ACHN (cell line): ENCODE results near the gene MSRB1.
A peak's percentile ranks its signal among the peaks of the same experiment; 100 is the strongest.

Source experiments
- DNase-seq: peaks from one replicate; pipeline ENCODE4 v3.0.0-alpha.2; 2015
- in situ Hi-C: cut with HindIII; loops from 2 replicates; pipeline ENCODE4 v1.10.0; 2017; ENCODE audit warnings: low sequenced_read_pairs, low pct_ligation_motif_present, low pct_unique_long_range_greater_than_20kb

MSRB1 gene, protein sequence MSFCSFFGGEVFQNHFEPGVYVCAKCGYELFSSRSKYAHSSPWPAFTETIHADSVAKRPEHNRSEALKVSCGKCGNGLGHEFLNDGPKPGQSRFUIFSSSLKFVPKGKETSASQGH

DNA sequence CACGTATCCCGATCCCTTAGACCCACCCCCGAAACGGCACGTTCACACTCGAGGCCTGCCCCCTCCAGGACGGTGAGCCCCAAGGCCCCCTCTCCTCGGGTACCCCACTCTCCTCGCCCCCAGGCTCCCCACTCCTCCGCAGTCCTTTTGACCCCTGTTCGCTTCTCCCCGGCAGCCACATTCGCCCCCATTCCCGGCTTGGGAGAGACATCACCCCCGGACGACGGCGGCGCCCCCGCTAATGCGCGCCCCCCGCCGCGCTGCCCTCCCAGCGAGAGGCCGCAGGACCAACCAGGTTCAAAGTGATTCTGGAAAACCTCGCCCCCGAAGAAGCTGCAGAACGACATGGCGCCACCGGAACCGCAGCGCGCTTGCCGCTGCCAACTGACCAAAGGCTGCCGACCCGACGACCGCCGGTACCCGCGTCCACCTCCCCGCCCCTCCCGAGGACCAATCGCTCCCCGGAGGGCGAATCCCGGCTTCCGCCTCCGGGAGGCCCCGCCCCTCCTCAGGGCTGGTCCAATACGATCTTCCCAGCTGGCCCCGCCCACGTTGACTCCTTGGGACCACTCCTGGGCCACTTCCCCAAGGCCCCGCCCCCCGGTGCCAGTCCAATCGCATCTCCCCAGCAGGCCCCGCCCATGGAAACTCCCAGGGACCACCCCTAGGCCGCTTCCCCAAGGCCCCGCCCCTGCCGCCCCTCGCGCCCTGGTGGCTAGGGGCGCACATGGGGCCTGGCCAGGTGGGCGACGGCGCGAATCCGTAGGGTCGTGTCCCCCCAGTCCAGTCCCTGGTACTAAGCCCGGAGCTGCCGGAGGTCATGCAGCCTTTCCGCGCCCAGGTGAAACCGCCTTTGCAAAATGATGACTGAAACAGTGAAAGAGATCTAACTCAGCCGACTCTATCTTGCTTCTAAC is at the start of gene MSRB1:
Gene MSRB1 (minus strand): TSS at position 390 of the 917 bp plus-strand sequence. CDS start 43 bp downstream, at position 347.
- peak; percentile 100 for DNase-seq
- in situ Hi-C loops = no loop called here

DNA sequence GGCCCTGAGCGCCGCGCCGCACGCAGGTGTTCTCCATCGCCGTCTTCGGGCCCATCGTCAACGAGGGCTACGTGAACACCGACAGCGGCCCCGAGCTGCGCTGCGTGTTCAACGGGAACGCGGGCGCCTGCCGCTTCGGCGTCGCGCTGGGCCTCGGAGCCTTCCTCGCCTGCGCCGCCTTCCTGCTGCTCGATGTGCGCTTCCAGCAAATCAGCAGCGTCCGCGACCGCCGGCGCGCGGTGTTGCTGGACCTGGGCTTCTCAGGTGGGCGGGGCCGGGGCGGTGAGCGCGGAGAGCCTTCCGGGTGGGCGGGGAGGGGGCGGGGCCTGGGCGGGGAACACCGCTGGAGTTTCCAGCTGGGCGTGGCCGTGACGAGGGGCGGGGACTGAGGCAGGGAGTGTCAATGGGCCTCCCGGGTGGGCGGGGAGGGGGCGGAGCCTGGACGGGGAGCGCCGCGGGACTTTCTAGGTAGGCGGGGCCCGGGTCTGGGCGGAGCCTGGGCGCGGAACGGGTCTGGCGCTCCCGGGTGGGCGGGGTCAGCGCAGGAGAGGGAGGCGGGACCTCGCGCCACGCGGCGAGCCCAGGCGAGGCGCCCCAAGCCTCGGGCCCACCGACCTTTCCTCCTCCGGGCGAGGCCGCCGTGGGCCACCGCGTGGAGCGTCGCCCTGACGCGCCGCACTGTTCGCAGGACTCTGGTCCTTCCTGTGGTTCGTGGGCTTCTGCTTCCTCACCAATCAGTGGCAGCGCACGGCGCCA is 49.1 kb upstream of the MSRB1 start:
- peak; percentile 50 for DNase-seq
- in situ Hi-C loops = no loop called here

DNA sequence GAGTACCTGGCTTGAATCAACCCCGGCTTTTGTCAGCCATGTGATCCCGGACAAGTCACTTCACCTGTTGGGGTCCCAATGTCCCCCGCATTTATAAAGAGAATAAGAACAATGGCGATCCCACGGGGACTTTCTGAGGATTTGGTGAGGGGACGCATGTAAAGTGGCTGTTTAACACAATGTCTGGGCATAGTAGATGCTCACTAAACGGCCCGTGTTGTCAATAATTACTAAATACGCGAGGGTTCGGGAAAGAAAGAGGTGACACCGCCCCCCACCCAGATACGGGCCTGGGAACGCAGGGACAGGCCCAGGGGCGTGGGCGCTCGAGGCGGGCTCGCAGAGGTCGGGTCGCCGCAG is 48.6 kb upstream of the MSRB1 start:
- in situ Hi-C loops = no loop called here
- no peak for DNase-seq

DNA sequence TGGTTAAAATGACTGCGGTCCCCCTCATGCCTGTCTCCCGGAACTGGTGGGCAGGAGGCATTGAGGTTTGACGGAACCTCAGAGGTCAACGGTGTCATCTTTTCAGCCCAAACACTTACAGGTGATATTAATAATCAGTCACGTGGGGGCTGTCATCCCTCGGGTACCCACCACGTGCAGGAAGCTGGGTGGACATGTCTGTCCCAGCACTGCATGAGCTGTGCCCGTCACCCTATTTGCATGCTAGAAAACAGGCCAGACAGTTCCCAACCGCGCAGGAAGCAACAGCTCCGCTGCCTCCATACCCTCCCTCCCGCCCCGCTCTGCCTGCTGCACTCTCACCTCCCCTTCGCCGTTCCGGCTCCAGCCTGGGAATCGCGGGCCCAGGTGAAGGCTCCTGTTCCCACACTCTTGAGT is 48.1 kb upstream of the MSRB1 start:
- in situ Hi-C loops = no loop called here
- DNase-seq = no peak

DNA sequence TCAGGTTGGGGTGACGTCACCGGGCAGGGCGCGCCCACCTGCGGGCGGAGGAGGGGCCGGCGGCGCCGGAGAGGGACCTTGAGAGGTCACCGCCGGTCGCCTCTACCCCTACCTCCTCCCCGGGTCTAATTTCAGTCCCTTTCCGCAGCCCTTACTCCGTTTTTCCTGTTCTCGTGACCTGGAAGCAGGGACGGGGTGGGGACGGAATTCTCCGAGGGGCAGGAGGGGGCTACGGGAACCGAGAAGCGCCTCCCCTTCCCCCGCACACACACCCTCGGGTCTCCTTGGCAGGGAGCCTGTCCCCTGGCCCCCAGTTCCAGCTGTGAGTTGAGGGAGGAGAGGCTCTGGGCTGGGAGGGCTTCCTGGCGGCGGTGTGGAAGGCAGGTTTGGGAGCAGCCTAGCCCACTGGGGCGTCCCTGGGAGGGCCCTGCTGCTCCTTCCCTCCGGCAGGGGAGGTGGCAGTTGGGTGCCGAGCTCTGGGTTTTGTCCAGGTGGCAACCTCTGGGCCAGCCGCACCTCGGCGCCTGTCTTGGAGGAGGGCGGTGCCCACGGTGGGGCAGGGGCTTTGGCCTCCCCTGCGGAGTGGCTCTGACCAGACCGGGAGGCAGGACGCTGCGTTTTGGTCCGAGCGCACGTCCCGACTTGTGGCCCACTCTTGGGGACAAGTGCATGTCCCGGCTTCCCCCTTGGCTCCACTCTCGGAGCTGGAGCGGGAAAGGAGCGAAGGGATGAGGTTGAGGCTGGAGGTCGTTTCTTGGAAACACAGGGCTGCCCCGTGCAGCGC is 47.5 kb upstream of the MSRB1 start:
- peak; percentile 20 for DNase-seq
- in situ Hi-C loops = no loop called here

DNA sequence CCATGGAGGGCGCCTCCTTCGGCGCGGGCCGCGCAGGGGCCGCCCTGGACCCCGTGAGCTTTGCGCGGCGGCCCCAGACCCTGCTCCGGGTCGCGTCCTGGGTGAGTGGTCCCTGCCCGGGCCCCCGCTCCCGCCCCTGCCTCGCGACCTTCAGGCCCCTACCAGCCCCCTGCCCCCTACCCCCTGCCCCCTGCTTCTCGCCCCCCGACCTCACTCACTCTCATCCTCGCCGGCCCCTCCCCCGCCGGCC is 47.0 kb upstream of the MSRB1 start:
- in situ Hi-C loops = no loop called here
- DNase-seq = no peak

DNA sequence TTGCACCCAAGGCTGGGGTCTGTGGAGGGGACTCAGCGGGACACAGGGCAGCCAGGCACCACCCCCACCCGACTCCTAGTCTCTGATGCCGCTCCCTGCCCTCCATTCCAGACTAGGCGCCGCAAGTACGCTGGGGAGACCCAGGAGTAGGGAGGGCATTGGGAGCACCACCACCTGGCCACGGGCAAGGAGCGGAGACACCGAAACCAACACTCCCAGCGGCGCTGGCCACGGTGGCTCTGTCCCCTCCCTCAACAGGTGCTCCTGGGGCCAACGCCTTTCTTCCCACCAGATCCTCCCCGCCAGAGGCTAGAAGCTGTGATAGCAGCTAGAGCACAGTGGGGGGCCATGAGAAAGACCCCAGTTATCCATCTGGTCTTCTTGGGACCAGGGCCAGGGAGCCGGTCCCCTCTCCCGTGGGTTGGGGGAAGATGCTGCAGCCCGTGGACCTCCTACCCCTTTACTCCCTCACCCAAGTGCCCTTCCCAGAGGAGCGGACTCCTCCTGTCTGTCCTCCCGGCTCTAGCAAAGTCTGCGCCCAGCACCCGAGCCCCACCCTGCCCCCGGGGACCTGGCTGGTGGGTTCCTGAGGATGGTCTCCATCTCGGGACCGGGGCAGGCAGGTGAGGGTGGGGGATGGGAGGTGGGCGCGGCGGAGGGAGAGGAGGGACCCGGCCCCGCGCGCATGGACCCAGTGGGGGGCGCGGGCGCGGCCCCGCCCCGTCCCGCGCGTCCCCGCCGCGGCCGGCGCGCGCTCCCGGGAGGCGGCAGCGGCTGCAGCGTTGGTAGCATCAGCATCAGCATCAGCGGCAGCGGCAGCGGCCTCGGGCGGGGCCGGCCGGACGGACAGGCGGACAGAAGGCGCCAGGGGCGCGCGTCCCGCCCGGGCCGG is 46.5 kb upstream of the MSRB1 start, which contains the start of gene SYNGR3:
Gene SYNGR3 (plus strand): TSS at position 762 of the 892 bp plus-strand sequence. CDS start 133 bp downstream, outside the sequence.
- in situ Hi-C loops = no loop called here
- peak; percentile 33 for DNase-seq

DNA sequence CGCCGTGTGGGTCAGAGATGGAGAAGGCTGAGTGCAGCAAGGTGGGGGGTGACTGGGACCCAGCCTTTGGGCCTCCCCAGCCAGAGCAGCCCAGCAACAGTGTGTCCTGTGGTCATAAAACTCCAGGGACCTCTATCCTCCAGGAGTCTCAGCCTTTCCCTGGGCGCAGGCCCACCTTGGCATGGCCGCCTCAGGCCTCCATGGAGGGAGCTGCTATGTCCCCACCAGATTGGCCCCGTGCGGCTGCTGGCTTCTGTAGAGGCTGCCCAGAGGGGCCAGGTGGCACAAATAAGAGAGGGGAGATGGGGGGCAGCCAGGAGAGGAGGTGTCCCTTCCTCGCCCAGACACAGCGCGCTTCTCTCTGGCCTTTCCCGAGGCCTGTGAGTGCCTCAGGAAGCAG is 44.2 kb upstream of the MSRB1 start:
- no peak for DNase-seq
- in situ Hi-C loops = no loop called here

DNA sequence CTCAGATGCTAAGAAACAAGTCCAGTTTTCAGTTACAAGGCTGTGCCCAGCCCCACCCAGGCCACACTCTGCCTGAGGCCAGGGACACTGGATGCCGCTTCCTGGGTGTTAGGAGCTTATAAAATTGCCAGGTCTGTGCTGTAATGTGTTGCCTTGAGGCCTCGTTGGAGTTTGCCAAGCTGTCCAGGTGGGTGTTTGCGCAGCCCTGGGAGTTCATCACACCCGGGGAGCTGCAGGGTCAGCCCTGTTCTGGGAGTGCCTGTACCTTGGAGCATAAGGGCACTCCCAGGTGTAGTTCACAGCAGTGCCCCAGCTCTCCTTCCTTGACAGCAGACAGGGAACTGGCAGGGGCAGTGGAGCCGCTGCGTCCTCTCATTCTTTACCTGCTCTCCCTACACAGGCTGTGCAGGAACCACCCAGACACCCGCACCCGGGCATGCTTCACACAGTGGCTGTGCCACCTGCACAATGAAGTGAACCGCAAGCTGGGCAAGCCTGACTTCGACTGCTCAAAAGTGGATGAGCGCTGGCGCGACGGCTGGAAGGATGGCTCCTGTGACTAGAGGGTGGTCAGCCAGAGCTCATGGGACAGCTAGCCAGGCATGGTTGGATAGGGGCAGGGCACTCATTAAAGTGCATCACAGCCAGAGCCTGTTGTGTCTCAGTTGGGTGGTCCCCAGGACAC is 42.6 kb upstream of the MSRB1 start:
- DNase-seq = no peak
- in situ Hi-C loops = no loop called here

DNA sequence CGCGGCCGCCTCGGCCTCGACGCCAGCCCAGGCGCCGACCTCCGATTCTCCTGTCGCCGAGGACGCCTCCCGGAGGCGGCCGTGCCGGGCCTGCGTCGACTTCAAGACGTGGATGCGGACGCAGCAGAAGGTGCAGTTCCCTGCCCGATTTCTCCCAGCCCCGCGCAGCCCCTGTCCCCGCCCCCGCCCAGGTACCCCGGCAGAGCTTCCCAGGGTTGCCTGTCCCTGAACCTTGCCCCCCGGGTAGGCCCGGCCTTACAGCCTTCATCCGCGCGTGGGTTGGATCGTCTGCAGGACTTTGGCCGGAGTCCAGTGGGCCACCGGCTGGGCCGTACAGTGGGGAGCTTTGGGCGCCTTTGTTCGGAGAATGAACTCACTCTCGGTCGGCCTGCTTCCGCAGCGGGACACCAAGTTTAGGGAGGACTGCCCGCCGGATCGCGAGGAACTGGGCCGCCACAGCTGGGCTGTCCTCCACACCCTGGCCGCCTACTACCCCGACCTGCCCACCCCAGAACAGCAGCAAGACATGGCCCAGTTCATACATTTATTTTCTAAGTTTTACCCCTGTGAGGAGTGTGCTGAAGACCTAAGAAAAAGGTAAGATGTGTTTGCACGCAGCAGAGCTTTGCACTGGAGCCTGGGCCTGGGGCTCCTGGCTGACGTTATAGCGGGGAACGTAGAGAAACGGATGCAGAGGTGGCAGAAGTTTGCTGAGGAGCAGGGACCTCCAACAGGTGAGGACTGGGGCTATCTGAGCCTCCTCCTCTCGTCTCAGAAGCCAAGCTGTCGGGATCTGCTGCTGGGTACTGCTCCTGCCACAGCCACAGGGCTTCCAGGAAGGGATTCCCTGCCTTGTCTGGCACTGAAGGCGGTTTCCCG is 41.6 kb upstream of the MSRB1 start:
- in situ Hi-C loops = no loop called here
- no peak for DNase-seq

DNA sequence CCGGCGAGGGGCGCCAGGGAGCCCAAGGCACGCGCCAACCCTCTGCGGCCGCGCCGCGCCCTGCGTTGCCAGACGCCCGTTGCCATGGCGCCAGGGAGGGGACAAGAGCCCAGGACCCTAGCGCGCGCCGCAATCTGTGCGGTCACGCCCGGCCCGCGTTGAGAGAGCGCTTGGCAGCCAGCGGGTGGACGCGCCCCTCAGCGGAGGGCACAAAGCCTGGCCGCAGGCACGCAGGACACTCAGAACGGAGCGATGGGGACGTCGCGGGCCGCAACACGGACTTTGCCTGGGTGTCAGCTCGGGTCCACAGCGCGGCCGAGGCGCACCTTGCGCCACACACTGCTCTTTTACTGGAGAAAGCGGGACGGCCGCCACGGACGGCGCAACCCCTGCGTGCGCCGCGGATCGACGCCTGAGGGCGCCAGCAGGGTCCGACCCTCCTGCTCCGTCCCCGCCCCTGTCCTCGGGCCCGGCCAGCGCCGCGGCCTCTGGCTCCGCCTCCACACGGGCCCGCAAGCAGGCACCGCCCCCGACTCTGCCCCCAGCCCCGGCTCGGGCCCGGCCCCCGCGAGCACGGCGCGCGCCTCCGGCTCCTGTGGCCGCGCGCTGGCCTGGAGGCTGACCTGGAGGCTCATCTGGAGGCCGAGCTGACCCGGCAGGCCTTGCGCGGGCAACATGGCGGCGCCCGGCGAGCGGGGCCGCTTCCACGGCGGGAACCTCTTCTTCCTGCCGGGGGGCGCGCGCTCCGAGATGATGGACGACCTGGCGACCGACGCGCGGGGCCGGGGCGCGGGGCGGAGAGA is 40.7 kb upstream of the MSRB1 start, which contains the start of gene GFER:
Gene GFER (plus strand): TSS at position 650 of the 803 bp plus-strand sequence. CDS start 26 bp downstream, at position 676.
- DNase-seq = peak; percentile 97
- in situ Hi-C loops = no loop called here

DNA sequence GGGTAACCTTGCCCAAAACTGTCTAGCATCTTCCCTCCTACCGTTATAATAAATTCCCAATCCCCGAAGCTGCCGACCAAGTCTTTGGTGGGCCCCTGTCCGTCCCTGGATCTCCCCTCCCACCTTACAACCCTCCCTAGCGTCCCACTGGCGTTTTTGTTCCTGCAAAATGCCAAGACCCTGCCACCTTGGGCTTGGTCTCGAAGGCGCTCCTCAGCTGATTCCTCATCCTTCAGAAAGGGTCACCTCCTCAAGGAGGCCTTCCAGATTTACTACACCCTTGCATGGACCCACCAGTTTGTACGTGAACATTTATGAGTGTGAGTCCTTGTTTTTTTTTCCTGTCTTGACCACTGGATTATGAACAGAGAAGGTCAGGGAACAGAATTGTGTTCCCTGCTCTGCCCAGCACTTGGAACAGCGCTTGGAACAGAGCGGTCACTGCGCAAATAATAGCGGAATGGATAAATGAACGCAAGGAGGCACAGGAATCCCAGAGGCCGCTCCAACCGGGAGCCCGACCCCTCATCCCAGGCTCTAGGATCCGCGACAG is 40.1 kb upstream of the MSRB1 start:
- no peak for DNase-seq
- in situ Hi-C loops = no loop called here

DNA sequence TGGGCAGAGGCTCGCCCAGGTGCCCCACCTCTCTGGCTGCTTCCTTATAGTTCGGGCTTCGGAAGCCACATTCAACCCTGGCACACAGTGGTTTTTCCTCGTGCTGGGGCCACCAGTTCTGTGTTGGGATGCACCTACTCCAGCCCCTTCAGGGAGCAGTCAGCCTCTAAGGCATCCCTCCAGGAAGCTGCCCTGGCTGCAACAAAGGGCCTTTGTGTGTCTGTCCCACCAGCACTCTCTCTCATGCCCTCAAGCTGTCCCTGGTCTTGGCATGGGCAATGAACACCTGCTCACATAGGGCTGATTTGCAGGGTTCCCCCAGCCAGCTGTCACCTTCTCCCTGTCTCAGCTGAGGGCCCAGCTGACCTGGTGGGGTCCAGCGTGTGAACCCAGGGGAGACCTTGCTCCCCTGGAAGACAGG is 39.0 kb upstream of the MSRB1 start:
- in situ Hi-C loops = no loop called here

DNA sequence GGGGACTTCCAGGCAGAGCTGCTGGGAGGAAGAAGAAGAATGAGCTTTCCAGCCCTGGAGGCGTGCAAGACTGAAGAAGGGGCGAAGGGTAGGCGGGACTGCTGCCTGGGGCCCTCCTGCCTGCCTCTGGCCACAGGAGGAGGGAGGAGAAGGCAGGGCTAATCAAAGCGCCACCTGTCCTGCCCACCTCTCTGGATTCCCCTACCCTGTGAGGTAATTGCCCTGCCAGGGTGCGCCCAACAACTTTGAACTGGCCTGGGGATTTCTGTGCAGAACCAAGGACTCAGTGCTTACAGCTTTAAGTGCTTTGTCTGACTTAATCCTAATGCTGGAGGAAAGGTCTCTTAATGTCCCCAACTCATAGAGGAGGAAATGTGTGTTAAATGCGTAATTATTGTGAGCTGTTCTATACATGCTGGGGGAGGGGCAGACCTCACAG is 38.4 kb upstream of the MSRB1 start, which contains the start of gene NOXO1:
Gene NOXO1 (minus strand): TSS at position 72 of the 439 bp plus-strand sequence. CDS start 290 bp downstream, outside the sequence.
- in situ Hi-C loops = no loop called here
- no peak for DNase-seq

More for the DNA sequence above, 39.0 kb upstream of the MSRB1 start:
- no peak for DNase-seq

DNA sequence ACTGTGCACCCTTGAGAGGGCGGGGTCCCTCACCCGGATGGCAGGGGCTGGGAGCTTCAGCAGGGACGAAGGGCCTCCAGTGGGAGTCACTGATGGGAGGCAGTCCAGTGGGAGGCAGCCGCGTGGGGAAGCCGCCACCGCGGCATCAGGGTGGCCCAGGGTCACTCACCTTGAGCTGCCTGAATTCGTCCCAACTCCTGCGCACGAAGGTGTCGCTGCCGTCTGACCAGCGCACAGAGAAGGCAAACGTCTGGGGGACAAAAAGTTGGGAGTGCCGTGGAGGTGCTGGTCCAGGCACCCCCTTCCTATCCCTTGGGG is 37.7 kb upstream of the MSRB1 start:
- no peak for DNase-seq
- in situ Hi-C loops = no loop called here
